HG03457 (cell line): ENCODE data around the gene SMIM32.
A peak's percentile ranks its signal among the peaks of the same experiment; 100 is the strongest.

Experiments
- ATAC-seq: cut with Tn5 transposase; IDR thresholded peaks from one replicate; pipeline ENCODE4 v1.9.1; 2021; ENCODE audit warnings: moderate number of reproducible peaks; ENCODE audit not compliant: unreplicated experiment

The SMIM32 gene

DNA sequence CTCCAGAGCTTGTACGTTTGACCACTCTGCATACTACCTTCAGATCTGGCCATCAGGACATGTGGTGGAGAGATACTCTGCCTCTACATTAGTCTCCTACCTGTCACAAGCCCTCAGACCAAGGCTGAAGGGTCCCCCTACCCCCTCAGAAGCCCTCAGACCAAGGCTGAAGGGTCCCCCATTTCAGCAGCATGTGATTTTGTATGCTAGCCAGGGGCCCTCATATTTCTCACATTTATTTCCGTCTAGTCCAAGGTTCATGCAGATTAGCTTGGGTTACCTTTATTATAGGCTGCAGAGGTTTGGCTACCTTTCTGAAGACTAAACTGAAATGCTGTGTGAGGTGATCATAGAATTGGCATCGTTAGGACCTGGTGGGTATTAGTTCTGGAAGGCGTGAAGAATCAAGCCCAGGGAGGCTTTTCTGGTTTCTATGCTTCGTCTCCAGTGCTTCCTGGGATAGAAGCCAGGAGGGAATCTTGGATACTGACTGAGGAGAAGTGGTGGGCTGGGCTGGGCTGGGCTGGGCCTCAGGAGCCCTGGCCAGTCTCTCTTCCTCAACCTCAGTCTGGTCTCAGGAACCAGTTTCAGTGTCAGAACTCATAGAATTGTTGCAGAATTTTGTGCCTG lies 2.8 kb downstream of the SMIM32 start:
- no peak for ATAC-seq

DNA sequence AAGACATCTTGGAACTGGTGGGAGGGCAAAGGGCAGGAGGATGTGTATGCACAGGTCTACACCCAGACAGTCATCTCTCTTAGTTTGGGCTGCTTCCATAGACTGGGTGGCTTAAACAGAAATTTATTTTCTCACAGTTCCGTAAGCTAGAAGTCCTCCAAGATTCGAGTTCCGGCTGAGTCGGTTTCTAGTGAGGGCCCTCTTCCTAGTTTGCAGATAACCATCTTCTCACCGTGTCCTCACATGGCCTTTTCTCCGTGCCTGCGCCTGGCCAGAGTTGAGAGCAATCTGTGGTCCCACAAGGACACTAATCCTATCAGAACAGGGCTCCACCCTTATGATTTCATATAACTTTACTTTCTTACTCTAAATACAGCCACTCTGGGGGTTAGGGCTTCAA lies 4.1 kb downstream of the SMIM32 start:
- ATAC-seq, result no peak

DNA sequence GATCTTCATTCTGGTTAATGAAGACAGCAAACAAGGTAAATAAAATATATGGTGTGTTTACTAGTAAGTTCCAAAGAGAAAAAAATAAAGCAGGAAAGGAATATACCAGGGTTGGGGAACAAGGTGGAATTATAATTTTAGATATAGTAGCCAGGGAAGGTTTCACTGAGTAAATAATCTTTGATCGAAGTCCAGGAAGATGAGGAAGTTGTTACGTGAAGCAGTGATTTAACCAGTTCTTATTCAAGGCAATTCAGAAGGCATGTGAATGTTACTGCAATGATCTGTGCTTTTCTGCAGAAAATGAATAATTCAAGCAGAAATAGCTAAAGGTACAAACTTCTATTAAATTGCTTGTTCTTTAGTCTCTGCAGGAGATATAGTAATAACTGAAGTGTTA lies 6.2 kb downstream of the SMIM32 start:
- ATAC-seq, result no peak

- no peak for ATAC-seq
Measured at GRCh38 chr5:136185974-136186665, 6.8 kb downstream of the SMIM32 start.

- no peak for ATAC-seq
Measured at GRCh38 chr5:136182618-136183017, 10.3 kb downstream of the SMIM32 start.

DNA sequence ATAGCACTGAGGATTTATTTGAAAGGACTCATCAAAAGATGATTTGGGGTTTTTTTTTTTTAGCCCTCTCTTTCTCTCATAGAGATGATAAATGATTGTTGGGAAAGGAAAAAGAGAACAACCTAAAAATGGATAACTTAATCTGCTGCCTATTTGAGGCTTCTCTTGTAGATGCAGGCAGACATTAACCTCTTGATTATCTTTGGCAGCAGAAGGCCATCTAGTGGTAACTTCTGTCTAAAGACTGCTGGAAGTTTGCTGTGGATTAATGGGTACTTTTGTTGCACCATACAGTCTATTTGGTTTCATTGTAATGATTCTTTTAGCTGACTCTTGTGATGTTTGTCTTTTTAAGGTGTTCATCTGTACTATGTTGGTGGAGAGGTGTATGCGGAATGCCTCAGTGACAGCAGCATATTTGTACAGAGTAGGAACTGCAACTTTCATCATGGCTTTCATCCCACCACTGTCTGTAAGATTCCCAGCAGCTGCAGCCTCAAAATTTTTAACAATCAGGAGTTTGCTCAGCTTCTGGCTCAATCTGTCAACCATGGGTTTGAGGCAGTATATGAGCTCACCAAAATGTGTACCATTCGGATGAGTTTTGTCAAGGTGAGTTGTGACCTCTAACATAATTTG lies 18.8 kb downstream of the SMIM32 start:
- ATAC-seq, result peak; percentile 72

DNA sequence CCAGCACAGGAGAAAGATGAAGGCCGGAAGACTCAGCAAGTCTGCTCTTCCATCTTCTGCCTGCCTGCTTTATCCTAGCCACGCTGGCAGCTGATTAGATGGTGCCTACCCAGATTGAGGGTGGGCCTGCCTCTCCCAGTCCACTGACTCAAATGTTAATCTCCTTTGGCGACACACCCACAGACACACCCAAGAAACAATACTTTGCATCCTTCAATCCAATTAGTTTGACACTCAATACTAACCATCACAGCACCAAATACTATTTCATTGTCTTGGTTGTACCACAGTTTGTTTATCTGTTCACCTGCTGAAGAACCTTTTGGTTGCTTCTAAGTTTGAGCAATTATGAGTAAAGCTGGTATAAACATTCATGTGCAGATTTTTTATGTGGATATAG lies 23.7 kb downstream of the SMIM32 start:
- no peak for ATAC-seq

DNA sequence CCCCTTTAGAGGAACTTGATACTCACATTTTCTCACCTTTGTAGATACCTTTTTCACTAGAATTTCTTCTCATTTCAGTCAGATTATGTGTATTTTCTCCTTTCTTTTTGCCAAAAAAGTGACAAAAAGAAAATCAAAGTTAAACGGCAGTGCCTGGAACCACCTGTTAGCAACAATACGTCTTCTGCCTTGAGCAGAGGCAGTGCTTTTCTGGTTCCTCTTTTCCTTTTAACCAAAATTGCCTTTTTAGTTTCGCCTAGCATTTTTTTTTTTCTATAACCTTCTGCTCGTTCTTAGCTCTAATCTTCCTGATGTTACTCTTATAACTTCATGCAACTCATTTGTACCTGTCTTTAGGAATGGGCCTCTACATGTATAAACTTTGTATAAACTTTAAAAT lies 26.1 kb downstream of the SMIM32 start:
- no peak for ATAC-seq

- ATAC-seq, result no peak
Measured at GRCh38 chr5:136164226-136164625, 28.7 kb downstream of the SMIM32 start.

DNA sequence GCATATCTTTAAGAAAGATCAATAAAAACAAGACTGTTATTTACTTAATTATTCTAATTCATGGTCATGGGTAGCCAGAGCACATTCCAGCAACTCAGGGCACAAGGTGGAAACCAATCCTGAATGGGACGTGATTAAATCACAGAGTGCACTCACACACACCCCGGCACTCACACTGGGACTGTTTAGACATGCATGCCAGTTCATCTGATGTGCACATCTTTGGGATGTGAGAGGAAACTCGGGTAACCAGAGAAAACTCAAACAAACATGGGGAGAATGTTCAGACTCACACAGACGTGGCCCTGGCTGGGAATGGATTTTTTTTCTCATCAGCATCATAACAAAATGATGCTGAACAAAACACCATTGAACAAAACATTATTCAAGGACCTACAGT lies 31.0 kb downstream of the SMIM32 start:
- no peak for ATAC-seq

DNA sequence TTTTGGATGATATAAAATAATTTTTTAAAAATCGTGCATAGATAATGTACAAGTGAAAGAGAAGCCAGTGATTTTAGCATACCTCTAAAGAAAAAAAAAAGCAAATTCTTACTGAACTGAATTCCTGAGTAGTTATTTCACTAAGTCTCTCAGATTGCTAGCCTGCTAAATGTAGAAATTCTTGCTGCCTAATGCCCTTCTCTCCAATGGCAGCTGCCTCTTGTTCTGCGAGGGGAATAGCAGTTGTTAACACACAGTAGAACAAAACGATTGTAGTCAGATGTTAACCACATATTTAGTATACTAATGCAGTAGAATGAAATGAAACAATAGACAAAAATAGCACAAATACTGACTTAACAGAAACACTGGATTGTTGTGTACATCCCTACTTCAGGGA lies 33.5 kb downstream of the SMIM32 start:
- ATAC-seq, result no peak

GRCh38 chr5:136157514-136157913 lies 35.4 kb downstream of the SMIM32 start:
- ATAC-seq, result no peak

- ATAC-seq, result no peak
Measured at GRCh38 chr5:136155761-136156160, 37.2 kb downstream of the SMIM32 start.

DNA sequence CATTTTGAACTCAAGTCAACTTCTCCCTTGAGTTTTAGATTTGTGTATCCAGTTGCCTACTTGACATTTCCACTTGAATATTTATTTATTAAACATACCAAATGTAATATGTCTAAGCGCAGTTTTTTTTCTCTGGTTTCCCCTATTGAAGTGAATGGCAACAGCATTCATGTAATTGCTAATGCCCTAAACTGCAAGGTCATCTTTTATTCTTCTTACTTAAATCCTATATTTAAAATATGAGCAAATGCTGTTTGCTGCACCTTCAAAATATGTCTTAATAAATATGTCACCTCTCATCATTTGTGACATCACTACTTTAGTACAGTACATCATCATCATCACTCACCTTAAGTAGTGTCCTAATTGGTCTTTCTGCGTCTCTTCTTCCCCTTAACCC lies 37.9 kb downstream of the SMIM32 start:
- no peak for ATAC-seq

GRCh38 chr5:136153581-136154236 lies 39.3 kb downstream of the SMIM32 start:
- ATAC-seq, result no peak

DNA sequence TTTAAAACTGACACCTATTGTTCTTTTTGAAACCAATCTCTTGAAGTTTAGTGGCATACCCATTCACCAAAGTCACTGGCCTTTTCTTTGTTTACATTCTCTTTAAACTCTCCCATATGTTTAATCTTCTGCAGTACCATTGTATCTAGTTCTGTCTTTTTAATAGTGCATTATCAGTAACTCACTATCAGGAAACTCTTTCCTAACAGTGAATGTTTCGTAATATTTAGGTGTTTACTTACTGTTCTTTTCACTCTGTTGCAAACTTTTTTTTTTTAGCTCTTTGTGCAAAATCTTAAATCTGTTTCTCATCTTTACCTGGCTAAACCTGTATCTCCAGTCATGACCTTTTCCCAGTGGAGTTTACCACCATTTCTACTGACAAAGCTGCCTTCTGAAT lies 43.1 kb downstream of the SMIM32 start:
- ATAC-seq, result no peak

DNA sequence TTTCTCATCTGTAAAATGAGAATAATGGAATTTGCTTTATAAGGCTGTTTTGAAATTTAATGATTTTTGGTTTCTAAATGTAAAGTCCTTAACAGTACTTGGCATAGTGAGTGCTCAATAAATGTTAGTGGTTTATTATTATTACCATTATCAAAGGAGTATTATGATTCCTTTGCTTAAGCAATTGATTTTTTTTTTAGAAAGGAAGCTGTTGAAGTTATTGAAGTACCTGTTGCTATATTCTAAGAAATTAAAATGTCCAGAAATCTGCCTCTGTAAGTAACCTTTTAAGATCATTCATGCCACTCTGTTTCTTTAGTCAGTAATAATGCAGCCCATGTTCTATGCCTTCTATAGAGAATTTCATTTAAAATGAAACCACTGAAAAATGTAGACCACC lies 45.3 kb downstream of the SMIM32 start:
- ATAC-seq, result no peak

GRCh38 chr5:136146201-136146600 lies 46.8 kb downstream of the SMIM32 start:
- ATAC-seq, result no peak

GRCh38 chr5:136145030-136145429 lies 47.9 kb downstream of the SMIM32 start:
- no peak for ATAC-seq

- no peak for ATAC-seq
Measured at GRCh38 chr5:136143763-136144162, 49.2 kb downstream of the SMIM32 start.

- ATAC-seq, result no peak
Measured at GRCh38 chr5:136143312-136143711, 49.6 kb downstream of the SMIM32 start.

DNA sequence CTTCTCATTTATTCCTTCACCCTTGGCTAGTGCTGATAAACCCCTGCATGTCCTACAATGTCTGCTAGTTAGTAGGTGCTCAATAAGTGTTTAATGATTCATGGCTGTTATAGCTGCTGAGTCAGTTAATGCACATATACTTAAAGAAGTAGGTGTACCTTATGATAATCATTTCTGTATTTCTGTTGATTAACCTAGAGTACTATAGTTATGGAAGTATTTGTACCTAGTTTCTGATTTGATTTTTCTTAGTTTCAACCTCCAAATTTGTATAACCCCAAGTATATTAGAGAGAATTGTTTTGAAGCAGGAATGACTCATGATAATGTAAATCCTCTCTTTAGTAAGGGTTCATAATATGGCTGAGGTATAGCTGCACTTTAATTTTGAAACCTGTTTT lies 51.4 kb downstream of the SMIM32 start:
- peak; percentile 77 for ATAC-seq
